ENCODE data around the gene SERINC4.
A peak's percentile ranks its signal among the peaks of the same experiment; 100 is the strongest.

The SERINC4 gene

GRCh38 chr15:43776101-43776717 lies 23.8 kb downstream of the SERINC4 start:
- ATAC-seq = peak; percentile 2
- TF ChIP-seq TSHZ2 (CRISPR knock-in tag; IDR thresholded peaks at IDR 0.05) = no peak
- TF ChIP-seq OSR1 (CRISPR knock-in tag; IDR thresholded peaks at IDR 0.05) = no peak
- no peak for TF ChIP-seq ARNTL (CRISPR knock-in tag; IDR thresholded peaks at IDR 0.05; ENCODE audit: borderline replicate concordance, low read depth)
- no peak for TF ChIP-seq ISL1 (CRISPR knock-in tag; IDR thresholded peaks at IDR 0.05)

GRCh38 chr15:43775411-43775965 lies 24.5 kb downstream of the SERINC4 start:
- no peak for TF ChIP-seq ZFP30 (CRISPR knock-in tag; IDR thresholded peaks at IDR 0.05)
- no peak for TF ChIP-seq RARB (CRISPR knock-in tag; IDR thresholded peaks at IDR 0.05)
- no peak for TF ChIP-seq ZFP3 (CRISPR knock-in tag; IDR thresholded peaks at IDR 0.05)
- no peak for TF ChIP-seq CREB5 (CRISPR knock-in tag; IDR thresholded peaks at IDR 0.05; ENCODE audit: low read depth)
- ATAC-seq = peak; percentile 53

- TF ChIP-seq ZNF565 (CRISPR knock-in tag; conservative IDR thresholded peaks at IDR 0.05; ENCODE audit: low read depth) = no peak
- TF ChIP-seq BACH2 (CRISPR knock-in tag; IDR thresholded peaks at IDR 0.05; ENCODE audit: borderline replicate concordance) = no peak
- no peak for TF ChIP-seq CREB5 (CRISPR knock-in tag; IDR thresholded peaks at IDR 0.05; ENCODE audit: low read depth)
- TF ChIP-seq ISL1 (CRISPR knock-in tag; IDR thresholded peaks at IDR 0.05) = no peak
- no peak for TF ChIP-seq OSR1 (CRISPR knock-in tag; IDR thresholded peaks at IDR 0.05)
- TF ChIP-seq GLIS3 (CRISPR knock-in tag; IDR thresholded peaks at IDR 0.05) = no peak
- no peak for TF ChIP-seq ZC3H10 (CRISPR knock-in tag; IDR thresholded peaks at IDR 0.05)
- TF ChIP-seq ZFP3 (CRISPR knock-in tag; IDR thresholded peaks at IDR 0.05) = no peak
- no peak for TF ChIP-seq TCF4 (CRISPR knock-in tag; IDR thresholded peaks at IDR 0.05; ENCODE audit: borderline replicate concordance)
- no peak for TF ChIP-seq CSRNP3 (CRISPR knock-in tag; IDR thresholded peaks at IDR 0.05)
- no peak for TF ChIP-seq ZNF70 (CRISPR knock-in tag; IDR thresholded peaks at IDR 0.05)
- TF ChIP-seq ESRRG (CRISPR knock-in tag; IDR thresholded peaks at IDR 0.05) = no peak
- no peak for TF ChIP-seq TSHZ2 (CRISPR knock-in tag; IDR thresholded peaks at IDR 0.05)
- no peak for TF ChIP-seq TOX (CRISPR knock-in tag; IDR thresholded peaks at IDR 0.05; ENCODE audit: borderline replicate concordance)
- TF ChIP-seq POU6F1 (CRISPR knock-in tag; IDR thresholded peaks at IDR 0.05; ENCODE audit: borderline replicate concordance, low read depth) = no peak
- ATAC-seq = no peak
These were observed 26.0 kb downstream of the SERINC4 start for GRCh38 chr15:43774062-43774461.
